Esophagus squamous epithelium (tissue), 4 donors: ENCODE results near the gene CEP20.

Source experiments
- POLR2A ChIP-seq, 4 donors: fragments of 450-650 bp; IDR thresholded peaks; one replicate each; pipeline ENCODE4 v1.6.1; 2017; ENCODE audit warnings: antibody characterized with exemption in 4 of 4, mild to moderate bottlenecking in 4 of 4, moderate library complexity in 3 of 4
- TF ChIP-seq, protein P1 (sequence below), 6 experiments: fragments of 450-650 bp in 4 of 6; fragments of 200-600 bp in 2 of 6; sonication (generic) in 2 of 6; IDR thresholded peaks; one replicate each; pipeline ENCODE4 v1.5.1; 2016 to 2019; ENCODE audit warnings: antibody characterized with exemption in 6 of 6, mild to moderate bottlenecking in 4 of 6, moderate library complexity in 4 of 6

- TF ChIP-seq, protein P1, sequence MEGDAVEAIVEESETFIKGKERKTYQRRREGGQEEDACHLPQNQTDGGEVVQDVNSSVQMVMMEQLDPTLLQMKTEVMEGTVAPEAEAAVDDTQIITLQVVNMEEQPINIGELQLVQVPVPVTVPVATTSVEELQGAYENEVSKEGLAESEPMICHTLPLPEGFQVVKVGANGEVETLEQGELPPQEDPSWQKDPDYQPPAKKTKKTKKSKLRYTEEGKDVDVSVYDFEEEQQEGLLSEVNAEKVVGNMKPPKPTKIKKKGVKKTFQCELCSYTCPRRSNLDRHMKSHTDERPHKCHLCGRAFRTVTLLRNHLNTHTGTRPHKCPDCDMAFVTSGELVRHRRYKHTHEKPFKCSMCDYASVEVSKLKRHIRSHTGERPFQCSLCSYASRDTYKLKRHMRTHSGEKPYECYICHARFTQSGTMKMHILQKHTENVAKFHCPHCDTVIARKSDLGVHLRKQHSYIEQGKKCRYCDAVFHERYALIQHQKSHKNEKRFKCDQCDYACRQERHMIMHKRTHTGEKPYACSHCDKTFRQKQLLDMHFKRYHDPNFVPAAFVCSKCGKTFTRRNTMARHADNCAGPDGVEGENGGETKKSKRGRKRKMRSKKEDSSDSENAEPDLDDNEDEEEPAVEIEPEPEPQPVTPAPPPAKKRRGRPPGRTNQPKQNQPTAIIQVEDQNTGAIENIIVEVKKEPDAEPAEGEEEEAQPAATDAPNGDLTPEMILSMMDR (IDR thresholded peaks at IDR 0.05): no peak
- no peak for TF ChIP-seq POLR2A (IDR thresholded peaks at IDR 0.05)
Observed at GRCh38 chr16:15928261-15929104, 40.1 kb upstream of the CEP20 start.
